HepG2 (cell line): ENCODE results near the gene IQGAP2. TPM values are rescaled to one million over a fixed set of nuclear protein-coding genes. Genes with fewer than 3 reads are reported as not detected.

Experiments
- FOXM1 ChIP-seq: sonication (generic); formaldehyde crosslinking; IDR thresholded peaks from 2 replicates; pipeline ENCODE4 v1.5.0; 2020; ENCODE audit warnings: missing genetic modification reagents
- HES4 ChIP-seq: sonication (generic); formaldehyde crosslinking; IDR thresholded peaks from 2 replicates; pipeline ENCODE4 v1.9.0; 2021; ENCODE audit warnings: mild to moderate bottlenecking, missing genetic modification reagents, borderline replicate concordance
- NFIC ChIP-seq: IDR thresholded peaks from 2 replicates; pipeline ENCODE4 v1.6.1; 2012; ENCODE audit warnings: mild to moderate bottlenecking, low read length, inconsistent platforms
- SKI ChIP-seq: fragments of 450-650 bp; IDR thresholded peaks from one replicate; pipeline ENCODE4 v1.6.1; 2018; ENCODE audit warnings: mild to moderate bottlenecking; ENCODE audit not compliant: partially characterized antibody
- SSRP1 ChIP-seq: IDR thresholded peaks from 2 replicates; pipeline ENCODE4 v1.6.1; 2016; ENCODE audit warnings: control low read depth
- TBL1XR1 ChIP-seq: fragments of 150-350 bp; IDR thresholded peaks from 2 replicates; pipeline ENCODE4 v1.6.1; 2014; ENCODE audit warnings: borderline replicate concordance, low read length; ENCODE audit not compliant: partially characterized antibody
- ZNF431 ChIP-seq: sonication (generic); formaldehyde crosslinking; IDR thresholded peaks from 2 replicates; pipeline ENCODE4 v1.9.0; 2022; ENCODE audit warnings: missing genetic modification reagents, low read depth, mild to moderate bottlenecking, borderline replicate concordance
- polyA plus RNA-seq, 8 experiments: library from polyadenylated mRNA; depleted of rRNA in 3 of 8; stranded (reverse) in 7 of 8; unstranded in 1 of 8; fragments of >200 nt; fragmentation: Illumina TruSeq in 4 of 8; extraction: Trizol in 4 of 8; gene quantifications; 2 replicates each; pipeline versions ENCODE4 v1.2.1 to v1.2.3, GENCODE V29; 2011 to 2016; ENCODE audit warnings: low read depth in 4 of 8, missing spikeins in 1 of 8, mixed read lengths in 1 of 8; ENCODE audit not compliant: insufficient read depth in 1 of 8
- total RNA-seq, 5 experiments: library from RNA; depleted of rRNA; stranded (reverse); fragments of >200 nt; fragmentation: Illumina TruSeq; extraction: Trizol; gene quantifications; 2 replicates each; pipeline ENCODE4 v1.2.3, GENCODE V29; 2016; ENCODE audit warnings: low read depth in 1 of 5
- TF ChIP-seq, protein P1 (sequence below): IDR thresholded peaks from 2 replicates; pipeline ENCODE4 v1.6.1; 2016; ENCODE audit warnings: missing biosample characterization, missing genetic modification reagents, low read depth
- TF ChIP-seq, protein P2 (sequence below): sonication (generic); formaldehyde crosslinking; IDR thresholded peaks from 2 replicates; pipeline ENCODE4 v1.4.0; 2020; ENCODE audit warnings: missing genetic modification reagents
- TF ChIP-seq, protein P3 (sequence below): sonication (generic); formaldehyde crosslinking; IDR thresholded peaks from 2 replicates; pipeline ENCODE4 v1.4.0; 2020; ENCODE audit warnings: missing genetic modification reagents, borderline replicate concordance

Gene IQGAP2
- total and polyA plus RNA-seq, 2 of the 13 experiments (the other 11 are each of a cell fraction or from before 2014, with no cell fraction given): 35.2 to 83.3 TPM

DNA sequence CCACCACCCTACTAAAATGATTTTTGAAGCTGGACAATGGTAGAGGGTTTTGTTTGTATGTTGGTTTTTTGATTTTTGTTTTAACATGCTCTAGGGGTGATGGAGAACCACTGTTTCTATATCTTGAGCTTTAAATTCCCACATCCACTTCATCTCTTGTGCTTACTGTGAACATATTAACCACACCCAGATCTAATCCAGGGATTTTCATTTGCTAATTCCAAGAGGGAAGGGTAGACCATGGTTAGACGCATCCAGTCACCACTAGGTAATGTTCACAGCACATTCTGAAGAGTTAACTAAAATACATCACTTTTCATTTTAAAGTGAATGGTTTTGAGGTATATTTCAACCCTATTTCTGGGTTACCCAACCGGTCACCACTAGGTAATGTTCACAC is 36.5 kb upstream of the IQGAP2 start (continued):
- TF ChIP-seq, protein P1, sequence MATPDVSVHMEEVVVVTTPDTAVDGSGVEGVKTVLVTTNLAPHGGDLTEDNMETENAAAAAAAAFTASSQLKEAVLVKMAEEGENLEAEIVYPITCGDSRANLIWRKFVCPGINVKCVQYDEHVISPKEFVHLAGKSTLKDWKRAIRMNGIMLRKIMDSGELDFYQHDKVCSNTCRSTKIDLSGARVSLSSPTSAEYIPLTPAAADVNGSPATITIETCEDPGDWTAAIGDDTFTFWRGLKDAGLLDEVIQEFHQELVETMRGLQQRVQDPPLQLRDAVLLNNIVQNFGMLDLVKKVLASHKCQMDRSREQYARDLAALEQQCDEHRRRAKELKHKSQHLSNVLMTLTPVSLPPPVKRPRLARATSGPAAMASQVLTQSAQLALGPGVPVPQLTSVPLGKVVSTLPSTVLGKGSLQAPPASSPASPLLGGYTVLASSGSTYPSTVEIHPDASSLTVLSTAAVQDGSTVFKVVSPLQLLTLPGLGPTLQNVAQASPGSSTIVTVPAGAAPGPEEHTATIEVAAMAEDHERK (CRISPR knock-in tag): no peak
- TF ChIP-seq NFIC: no peak
- TF ChIP-seq SKI: no peak
- no peak for TF ChIP-seq ZNF431
- TF ChIP-seq, protein P2, sequence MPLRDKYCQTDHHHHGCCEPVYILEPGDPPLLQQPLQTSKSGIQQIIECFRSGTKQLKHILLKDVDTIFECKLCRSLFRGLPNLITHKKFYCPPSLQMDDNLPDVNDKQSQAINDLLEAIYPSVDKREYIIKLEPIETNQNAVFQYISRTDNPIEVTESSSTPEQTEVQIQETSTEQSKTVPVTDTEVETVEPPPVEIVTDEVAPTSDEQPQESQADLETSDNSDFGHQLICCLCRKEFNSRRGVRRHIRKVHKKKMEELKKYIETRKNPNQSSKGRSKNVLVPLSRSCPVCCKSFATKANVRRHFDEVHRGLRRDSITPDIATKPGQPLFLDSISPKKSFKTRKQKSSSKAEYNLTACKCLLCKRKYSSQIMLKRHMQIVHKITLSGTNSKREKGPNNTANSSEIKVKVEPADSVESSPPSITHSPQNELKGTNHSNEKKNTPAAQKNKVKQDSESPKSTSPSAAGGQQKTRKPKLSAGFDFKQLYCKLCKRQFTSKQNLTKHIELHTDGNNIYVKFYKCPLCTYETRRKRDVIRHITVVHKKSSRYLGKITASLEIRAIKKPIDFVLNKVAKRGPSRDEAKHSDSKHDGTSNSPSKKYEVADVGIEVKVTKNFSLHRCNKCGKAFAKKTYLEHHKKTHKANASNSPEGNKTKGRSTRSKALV (CRISPR knock-in tag): no peak
- TF ChIP-seq FOXM1 (CRISPR knock-in tag): no peak
- TF ChIP-seq, protein P3, sequence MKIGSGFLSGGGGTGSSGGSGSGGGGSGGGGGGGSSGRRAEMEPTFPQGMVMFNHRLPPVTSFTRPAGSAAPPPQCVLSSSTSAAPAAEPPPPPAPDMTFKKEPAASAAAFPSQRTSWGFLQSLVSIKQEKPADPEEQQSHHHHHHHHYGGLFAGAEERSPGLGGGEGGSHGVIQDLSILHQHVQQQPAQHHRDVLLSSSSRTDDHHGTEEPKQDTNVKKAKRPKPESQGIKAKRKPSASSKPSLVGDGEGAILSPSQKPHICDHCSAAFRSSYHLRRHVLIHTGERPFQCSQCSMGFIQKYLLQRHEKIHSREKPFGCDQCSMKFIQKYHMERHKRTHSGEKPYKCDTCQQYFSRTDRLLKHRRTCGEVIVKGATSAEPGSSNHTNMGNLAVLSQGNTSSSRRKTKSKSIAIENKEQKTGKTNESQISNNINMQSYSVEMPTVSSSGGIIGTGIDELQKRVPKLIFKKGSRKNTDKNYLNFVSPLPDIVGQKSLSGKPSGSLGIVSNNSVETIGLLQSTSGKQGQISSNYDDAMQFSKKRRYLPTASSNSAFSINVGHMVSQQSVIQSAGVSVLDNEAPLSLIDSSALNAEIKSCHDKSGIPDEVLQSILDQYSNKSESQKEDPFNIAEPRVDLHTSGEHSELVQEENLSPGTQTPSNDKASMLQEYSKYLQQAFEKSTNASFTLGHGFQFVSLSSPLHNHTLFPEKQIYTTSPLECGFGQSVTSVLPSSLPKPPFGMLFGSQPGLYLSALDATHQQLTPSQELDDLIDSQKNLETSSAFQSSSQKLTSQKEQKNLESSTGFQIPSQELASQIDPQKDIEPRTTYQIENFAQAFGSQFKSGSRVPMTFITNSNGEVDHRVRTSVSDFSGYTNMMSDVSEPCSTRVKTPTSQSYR: no peak
- no peak for TF ChIP-seq HES4 (CRISPR knock-in tag)
- no peak for TF ChIP-seq TBL1XR1
- TF ChIP-seq SSRP1: no peak
- TF ChIP-seq, all 625 proteins: peak for 0
